Dedifferentiated amniotic fluid mesenchymal stem cell (primary cell): ENCODE measurements around the gene KIF19.

Source experiments
- DNase-seq: peaks from one replicate; pipeline ENCODE4 v3.0.0-alpha.2; 2016; ENCODE audit errors: extremely low spot score

The KIF19 gene

DNA sequence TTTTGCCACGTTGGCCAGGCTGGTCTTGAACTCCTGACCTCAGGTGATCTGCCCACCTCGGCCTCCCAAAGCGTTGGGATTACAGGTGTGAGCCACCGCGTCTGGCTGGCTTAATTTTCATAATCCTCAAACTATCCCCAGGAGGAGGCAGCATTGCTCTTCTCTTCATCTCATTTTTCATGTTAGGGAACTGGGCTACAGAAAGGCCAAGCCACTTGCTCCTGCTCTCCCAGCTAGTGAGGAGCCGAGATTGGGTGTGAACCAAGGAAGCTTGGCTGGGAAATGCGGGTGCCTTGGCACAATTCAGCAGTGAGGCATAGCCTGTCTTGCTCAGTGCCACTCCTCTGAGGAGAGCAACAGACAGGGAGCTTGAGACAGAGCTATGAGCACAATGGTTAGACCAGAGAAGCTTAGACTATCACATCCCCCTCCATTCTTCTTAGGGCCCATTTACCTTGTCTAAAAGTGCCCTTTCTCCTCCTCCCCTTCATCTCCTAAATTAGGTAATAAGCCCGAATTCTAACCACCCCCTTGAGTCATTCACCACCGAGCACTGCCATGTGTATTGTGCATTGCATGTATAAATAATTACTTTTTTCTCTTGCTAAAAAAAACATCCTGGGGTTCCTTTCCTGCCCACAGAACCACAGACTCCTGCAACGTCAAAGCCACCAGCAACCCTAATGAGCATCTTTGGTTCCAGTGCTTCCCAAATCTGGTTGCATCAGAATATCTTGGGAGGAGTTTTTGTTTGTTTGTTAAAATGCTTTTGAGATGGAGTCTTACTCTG, 20.0 kb upstream of the KIF19 start:
- DNase-seq = no peak

DNA sequence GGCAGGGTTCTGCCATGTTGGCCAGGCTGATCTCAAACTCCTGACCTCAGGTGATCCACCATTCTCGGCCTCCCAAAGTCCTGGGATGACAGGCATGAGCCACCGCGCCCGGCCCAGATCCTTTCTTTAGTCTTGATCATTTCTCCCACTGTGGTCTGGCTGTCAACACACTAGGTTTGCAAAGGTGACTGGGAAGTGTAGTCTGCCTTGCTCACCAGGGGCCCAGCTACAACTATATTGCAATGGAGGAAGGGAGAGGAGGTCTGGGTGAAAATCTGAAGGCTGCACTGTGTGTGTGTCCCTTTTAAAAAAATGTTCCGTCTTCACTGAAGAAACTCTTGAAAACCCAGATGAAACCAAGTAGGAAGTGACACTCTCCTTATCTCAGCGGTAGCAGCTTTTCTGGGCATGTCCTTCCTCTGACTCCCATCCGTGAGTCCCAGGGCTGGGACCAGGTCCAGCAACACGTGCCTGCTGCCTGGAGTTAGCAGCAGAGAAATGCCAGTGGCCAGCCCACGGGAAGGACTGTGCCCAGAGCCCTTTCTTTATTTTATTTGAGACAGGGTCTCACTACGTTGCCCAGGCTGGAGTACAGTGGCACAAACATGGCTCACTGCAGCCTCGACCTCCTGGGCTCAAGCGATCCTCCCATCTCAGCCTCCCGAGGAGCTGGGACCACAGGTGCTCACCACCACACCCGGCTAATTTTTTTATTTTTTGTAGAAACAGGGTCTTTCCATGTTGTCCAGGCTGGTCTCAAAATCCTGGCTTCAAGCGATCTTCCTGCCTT, 17.8 kb upstream of the KIF19 start:
- no peak for DNase-seq

DNA sequence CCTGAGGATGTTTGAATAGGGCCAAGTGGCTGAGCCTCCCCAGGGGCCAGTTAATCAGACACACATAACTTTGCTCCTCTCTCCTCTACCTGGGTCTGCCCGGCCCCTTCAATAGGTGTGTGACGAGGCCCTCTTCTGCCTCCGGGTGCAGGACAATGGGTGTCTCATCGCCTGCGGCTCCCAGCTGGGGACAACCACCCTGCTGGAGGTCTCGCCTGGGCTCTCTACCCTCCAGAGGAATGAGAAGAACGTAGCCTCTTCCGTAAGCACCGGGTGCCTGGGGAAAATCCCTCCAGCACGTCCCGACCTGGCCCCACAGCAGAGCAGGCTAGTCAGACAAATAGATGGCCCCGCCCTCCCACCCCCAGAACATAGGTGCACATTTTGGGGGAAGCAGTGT, 16.1 kb upstream of the KIF19 start:
- DNase-seq = no peak

DNA sequence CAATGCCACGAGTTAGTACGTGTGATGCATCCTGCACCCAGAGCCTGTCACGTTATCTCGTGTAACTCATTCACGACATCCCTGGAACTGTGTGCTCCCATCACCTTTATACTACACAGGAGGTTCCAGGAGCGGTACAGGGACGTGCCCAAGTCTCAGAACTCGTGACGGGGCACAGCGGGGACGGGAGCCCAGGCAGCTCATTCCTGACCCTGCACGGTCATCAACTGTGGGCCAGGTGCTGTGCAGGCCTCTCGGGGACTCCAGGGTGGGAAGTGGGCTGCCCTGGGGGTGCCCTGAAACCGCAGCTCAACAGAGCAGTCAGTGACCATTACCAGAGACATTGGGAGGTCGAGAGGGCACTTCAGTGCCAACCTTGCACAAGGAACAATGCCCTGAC, 11.1 kb upstream of the KIF19 start:
- no peak for DNase-seq

DNA sequence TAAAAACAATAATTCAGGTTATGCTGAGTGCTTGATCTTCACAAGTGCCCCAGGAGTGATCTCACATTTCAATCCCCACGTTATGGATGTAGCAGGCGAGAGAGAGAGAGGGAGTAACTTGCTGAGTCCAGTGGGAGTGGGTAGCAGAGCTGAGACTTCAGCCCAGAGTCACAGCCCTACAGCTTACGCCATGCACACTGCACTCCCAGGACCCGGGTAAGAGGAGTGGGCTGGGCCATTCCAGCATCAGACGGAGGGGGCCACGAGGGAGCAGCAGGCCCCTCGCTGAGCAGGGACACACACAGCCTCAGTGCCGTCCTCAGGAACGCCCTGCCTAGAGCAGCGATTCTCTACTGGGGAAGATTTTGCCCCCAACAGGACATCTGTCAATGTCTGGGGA, 9.8 kb upstream of the KIF19 start:
- no peak for DNase-seq

DNA sequence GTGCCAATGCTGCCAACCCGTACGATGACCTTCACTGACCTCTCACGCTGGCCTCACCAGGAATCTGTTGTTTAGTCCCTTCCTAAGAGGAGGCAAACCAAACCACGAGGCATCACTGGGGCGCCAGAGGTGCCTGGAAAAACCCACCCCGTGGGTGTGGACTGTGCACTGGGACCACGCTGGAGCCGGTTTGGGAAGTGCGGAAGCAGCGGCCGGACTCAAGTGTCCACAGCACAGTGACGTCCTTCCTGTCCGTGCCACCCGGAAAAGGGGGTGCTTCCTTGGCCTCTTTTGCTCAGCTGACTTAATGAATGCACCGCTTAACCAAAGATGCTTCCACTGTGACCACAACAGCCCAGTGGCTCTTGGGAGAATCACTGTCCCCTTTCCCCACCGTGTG, 9.0 kb upstream of the KIF19 start:
- no peak for DNase-seq

DNA sequence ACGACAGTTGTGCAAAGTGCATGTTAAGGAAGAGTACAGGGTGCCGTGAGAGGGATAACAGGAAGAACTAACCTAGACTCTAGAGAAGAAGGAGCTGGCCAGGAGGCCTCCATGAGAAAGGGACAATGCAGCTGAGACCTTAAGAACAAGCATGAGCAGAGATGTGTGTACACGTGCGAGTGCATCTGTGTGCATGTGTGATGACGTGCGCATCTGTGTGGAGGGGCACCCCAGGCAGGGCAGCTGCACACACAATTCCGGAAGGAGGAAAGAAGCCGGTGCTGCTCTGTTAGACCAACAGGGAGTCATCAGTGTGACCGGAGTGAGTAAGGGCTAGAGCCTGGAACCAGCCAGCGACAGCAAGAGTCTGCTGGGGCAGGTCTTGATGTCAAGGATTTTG, 7.6 kb upstream of the KIF19 start:
- DNase-seq = no peak

DNA sequence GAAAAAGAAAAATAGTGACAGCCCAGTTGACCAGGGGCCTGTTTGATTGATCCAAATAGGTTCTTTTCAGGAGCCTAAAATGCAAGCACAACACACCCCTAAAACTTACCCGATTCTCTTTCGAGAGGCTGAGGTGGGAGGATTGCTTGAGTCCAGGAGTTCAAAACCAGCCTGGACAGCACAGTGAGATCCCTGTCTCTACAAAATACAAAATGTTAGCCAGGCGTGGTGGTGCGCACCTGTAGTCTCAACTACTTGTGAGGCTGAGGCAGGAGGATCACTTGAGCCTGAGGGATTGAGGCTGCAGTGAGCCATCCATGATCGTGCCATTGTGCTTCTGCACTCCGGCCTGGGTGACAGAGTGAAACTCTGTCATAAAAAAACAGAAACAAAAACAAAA, 1.5 kb upstream of the KIF19 start:
- DNase-seq = no peak

DNA sequence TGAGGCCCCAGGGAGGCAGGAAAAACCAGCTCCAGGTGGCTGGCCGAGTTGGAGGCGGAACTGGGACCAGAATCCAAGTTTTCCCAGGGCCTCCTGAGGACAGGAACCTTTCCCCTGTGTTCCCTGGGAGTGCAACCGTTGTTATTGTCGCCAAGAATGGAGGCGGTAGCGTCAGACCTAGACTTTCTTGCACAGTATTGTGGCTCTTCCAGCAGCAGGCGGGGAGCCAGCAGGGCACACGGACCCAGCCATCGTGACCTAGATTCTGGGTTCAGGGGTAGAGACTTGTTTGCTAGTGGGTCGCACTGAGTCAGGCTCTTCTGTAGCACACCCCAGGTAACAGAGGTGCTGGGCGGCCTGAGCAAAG, 667 bp upstream of the KIF19 start:
- DNase-seq = no peak

DNA sequence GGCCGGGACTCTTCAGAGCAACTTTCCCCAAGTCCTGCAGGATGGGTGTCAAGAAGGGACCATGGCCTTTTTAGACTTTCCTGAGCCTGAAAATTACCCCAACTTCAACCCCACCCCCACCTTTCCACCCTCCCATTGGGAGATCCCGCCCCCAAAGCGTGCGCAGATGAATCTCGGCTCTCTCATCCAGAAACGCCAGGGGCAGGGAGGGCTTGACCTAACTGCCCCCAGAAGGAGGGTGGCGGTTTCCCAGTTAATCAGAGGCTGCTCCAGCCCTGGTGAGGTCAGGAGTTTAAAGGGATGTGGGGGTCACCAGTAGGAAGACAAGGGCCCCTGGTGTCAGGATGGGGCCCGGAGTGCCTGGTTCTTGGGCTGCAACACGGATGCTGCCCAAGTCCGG, 480 bp downstream of the KIF19 start:
- DNase-seq = no peak

DNA sequence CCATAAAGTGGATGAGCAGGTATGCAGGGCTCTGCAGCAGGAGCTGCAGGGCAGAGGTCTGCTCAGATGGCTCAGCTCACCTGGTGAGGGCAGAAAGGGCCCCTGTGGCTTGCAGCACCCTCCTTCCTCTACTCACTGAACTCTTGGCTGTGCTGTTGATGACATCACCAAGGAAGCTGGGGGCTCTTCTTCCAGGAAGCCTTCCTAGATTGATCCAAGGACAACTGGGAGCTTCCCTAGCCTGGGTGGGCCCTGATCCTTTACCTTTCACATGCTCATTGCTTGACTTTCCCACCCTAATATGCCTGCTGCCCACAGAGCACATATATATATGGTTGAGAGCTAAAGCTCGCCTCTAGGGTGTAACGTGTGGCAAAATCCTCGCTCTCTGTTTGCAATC, 2.5 kb downstream of the KIF19 start:
- no peak for DNase-seq

DNA sequence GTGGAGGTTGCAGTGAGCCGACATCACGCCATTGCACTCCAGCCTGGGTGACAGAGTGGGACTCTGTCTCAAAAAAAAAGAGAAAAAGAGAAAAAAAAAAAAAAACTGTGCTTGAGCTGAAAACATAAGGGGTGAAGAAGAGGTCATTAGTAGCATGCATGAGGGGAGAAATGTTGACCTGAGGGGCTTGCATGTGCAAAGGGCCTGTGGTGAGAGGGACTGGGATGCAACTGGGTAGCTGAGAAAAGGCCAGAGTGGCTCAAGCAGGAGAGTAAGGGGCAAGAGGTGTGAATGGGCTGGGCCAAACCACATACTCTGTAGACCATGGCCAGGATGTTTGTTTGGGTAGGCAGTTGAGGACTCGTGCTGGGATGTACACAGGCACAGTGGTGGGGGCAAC, 3.4 kb downstream of the KIF19 start:
- DNase-seq = no peak

DNA sequence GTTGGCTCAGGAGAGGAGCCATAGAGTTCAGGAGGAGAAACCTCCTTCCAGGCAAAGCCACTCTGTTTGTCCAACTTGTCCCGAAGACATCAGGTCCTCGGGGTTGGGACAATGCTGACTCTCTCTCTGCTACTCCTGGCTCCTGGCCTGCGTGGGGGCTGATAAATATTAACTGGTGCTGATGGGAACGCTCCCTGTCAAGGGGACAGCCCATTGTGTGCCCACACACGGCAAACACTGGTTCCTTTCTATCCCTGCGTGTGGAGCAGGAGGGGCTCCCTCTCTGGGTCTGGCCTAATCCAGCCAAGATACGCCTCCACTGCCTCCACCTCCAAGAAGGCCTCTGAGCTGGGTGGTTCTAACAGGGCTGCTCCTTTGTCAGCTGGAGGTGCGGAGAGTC, 4.4 kb downstream of the KIF19 start:
- DNase-seq = no peak

DNA sequence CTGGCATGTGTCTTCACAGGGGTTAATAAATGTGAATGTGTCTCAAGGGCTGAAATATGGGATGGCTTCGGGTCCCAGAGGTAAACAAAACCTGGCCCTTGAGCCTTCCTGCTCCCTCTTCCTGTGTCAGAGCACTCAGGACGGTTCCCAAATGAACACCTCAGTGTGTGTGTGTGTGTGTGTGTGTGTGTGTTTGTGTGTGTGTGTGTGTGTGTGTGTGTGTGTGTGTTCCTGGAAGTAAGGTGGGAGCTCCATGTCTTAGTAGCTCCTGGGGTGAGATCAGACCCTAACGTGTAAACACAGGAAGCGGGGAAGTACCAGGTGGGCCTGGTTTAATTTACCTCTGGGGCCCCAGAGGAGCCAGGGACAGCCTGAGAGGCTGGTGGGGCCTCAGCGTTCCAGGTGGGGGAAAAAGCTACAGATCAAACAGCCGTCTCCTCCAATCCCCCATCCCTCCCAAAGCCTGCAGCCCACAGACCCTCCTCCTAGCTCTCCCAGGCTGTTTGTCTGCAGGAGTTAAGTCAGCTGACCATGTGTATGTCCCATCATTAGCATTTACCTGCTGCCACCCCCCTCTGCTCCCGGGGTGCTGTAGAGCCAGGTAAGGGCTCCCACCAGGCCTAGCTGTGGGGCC, 6.1 kb downstream of the KIF19 start:
- DNase-seq = no peak

DNA sequence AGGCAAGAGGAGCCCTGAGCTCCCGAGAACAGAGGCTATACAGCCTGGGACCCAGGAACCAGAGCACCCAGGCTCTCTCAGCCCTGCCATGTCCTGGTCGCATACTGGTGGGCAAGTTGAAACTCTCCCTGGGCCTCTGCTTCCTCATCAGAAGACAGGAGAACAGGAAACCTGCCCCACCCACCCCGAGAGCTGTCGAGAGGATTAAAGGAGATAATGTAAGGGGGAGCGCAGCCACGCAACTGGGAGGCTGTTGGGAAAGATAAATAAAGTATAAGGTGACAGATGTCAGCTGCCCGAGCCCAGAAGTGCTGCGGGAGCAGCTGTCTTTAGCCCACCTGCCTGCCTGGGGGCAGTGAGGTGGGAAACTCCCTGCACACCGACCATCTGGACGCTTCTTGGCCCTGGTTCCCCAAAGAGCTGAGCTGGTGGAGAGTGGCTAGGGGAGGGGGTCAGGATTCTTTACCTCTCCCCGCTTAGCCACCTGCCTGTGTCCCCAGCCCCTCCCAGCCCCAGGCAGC, 6.8 kb downstream of the KIF19 start:
- DNase-seq = no peak

DNA sequence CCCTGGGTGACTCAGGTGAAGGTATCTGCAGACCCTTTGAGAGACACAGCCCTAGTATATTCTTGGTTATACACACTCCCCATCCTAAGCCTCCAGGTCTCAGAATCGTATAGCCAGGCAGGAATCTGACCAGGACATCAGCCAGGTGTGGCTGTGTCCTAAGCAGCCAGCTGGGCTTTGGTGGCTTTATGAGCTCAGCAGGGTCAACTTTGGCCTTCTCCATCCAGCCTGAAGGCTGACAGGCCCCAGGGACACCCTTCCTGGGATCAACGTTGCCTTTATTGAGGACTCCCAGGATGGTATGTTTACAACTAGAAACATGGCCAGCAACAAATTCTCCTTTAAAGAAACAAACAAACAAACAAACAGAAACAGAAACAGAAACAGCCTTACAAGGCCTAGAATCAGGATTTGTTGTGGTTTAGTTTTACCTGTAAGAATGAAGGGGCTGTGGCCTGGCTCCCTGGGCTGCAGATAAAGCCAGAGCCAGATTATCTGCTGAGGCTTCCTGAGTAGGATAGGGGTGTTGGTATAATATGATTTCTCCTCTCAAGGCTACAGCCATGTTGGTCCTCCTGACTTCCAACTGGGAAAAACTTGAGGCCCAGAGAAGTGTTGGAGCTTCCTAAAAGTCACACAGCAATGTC, 8.5 kb downstream of the KIF19 start:
- no peak for DNase-seq

DNA sequence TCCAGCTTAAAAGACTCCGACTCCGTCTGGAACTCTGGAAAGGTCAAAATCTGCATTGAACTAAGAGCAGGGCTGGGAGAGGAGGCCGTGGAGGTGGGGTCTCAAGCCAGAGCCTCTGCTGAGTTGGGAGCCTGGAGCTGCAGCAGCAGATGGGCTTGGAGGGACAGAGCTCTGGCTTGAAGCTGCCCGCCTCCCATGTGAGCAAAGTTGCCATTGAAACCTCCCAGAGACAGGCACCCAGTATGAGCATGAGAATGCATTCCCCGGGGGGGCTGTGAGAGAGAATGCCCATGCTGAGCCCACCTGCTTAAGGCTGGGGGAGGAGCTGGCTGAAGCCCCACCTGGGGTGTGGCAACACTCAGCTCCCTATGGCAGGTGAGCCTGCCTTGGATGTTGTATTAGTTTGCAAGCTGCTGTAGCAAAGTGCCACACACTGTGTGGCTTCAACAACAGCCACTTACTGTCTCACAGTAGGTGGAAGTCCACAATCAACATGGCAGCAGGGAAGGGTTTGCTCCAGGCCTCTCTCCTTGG, 9.6 kb downstream of the KIF19 start:
- DNase-seq = no peak

DNA sequence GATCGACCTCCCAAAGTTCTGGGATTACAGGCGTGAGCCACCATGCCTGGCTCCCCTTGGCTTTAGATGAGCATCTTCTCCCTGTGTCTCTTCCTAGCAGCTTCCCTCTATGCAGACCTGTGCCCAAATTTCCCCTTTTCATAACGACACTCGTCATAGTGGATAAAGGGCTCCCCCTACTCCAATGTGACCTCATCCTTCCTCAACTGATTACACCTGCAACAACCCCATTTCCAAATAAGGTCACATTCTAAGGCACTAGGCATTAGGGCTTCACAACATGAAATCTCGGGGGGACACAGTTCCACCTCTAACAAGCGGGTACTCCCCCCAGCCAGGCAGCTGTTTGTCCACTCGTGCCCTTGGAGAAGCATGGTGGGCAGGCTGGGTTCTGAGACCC, 10.3 kb downstream of the KIF19 start:
- no peak for DNase-seq

DNA sequence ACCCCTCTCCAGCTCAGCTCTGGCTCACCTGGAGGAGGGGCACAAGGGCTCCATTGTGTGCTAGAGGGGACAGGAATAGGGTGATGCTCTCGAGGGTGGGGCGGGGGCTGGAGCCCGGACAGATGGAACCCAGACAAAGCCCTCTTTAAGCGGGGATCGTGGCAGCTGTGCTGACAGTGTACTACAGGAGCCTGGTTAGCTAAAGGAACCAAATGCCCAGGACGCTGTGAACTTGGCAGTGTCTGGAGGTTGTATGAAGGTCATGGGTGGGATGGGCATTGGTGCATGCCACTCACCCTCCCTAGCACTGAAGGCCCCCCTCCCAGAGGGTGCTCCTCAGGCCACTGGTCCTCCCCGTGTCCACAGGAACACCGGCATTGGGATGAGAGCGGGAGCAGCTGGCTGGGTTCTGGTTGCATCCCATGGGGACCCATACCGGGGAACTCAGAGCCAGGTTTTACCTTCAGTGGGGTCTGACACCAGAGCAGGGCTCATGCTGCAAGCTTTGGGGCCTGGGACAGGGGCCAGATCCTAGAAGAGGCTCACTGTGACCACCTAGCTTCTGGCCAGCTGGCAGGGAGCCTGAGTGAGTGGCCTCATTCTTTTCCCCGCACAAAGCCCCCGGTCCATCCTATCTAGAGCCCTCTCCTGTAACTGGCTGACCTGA, 11.9 kb downstream of the KIF19 start:
- no peak for DNase-seq

DNA sequence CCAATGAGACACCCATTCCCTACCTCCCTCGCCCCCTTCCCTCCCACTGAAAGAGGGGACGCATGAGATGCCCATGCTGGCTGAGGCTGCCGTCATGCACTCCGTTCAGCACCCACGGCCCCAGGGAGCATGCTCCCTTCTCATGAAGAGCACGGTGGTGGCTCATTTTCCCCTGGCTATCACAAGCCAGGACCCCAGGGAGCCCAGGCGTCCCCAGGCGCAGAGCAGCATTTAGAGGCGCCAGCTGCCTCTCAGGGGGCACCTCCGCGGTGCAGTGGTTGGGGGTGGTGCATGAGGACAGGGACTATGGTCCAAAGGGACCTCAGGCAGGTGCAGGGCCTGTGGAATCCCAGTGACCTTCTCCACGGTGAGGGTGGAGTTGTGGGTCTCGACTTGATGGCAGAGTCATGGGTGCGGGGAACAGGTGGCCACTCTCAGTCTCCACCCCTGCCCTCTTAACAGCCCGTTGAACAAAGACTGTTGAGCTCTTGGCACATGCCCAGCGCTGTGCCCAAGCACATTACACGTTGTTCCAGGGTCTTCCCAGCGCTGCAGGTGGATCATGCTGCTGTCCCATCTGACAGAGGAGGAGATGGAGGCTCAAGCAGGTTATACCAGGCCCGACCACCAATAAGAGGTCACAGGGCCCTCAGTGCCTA, 13.6 kb downstream of the KIF19 start:
- DNase-seq = no peak

DNA sequence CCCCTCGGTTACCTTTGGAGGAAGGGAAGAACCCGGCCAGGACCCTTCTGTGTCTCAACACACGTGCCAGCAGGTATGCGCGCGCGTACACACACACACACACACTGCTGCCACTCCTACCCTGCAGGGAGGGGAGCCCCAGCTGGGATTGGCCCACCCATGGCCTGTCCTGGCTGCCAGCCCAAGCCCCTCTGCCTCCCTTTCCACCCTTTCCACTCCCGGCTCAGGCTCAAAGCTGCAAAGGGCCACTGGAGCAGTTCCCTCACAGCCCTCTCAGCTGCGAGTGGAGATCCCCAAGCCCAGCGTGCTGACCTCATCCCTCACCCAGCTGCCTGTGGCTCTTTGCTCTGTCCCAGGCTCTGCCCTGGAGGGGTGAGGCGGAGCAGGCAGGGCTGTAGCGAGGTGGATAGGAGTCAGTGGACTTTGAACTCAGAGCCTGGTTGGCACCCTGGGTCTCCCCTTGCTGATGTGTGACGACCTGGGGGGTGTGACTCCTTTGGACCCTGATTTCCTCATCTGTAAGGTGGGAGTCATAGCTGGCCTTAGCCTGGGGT, 14.5 kb downstream of the KIF19 start:
- DNase-seq = no peak
